ENCODE measurements around the gene AZI2. TPM values are rescaled to one million over a fixed set of nuclear protein-coding genes. Genes with fewer than 3 reads are reported as not detected.

AZI2 gene
- total RNA-seq, 1 donor from 2014 or later: 54.4 TPM

DNA sequence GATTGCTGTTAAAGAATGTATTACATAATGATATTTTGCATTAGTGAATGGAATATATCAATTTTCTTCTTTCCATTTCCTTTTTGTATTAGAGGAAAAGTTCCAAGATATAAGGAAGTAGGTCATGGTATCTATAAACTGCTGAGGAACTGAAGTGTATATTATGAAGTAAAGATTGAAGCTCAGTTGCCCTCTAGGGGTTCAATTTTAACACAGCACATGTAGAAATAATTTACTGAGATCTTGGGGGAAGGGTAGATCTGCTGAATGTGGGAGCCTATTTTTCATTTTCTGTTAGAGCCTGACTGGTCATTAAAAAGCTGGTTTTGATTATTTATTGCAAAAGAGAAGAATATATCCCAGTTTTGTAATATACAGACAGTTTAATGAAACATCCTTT is 62.0 kb downstream of the AZI2 start:
- Mint-ChIP-seq H3K36me3 (ENCODE audit: unreplicated experiment) (no peaks in the 10 kb centered on the region), H3K9me3 (ENCODE audit: unreplicated experiment) (no peaks in the 10 kb centered on the region), H3K27ac (ENCODE audit: unreplicated experiment) (no peak overlapping the region), H3K27me3 (ENCODE audit: unreplicated experiment) (peaks cover 1% of the 10 kb centered on the region), H3K4me1 (ENCODE audit: low read depth, unreplicated experiment) (no peaks in the 10 kb centered on the region), H3K4me3 (ENCODE audit: unreplicated experiment) (no peak overlapping the region)
- TF ChIP-seq, protein P1, sequence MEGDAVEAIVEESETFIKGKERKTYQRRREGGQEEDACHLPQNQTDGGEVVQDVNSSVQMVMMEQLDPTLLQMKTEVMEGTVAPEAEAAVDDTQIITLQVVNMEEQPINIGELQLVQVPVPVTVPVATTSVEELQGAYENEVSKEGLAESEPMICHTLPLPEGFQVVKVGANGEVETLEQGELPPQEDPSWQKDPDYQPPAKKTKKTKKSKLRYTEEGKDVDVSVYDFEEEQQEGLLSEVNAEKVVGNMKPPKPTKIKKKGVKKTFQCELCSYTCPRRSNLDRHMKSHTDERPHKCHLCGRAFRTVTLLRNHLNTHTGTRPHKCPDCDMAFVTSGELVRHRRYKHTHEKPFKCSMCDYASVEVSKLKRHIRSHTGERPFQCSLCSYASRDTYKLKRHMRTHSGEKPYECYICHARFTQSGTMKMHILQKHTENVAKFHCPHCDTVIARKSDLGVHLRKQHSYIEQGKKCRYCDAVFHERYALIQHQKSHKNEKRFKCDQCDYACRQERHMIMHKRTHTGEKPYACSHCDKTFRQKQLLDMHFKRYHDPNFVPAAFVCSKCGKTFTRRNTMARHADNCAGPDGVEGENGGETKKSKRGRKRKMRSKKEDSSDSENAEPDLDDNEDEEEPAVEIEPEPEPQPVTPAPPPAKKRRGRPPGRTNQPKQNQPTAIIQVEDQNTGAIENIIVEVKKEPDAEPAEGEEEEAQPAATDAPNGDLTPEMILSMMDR (IDR thresholded peaks at IDR 0.05; ENCODE audit: partially characterized antibody, unreplicated experiment): peak; percentile 48
- no peak for DNase-seq

DNA sequence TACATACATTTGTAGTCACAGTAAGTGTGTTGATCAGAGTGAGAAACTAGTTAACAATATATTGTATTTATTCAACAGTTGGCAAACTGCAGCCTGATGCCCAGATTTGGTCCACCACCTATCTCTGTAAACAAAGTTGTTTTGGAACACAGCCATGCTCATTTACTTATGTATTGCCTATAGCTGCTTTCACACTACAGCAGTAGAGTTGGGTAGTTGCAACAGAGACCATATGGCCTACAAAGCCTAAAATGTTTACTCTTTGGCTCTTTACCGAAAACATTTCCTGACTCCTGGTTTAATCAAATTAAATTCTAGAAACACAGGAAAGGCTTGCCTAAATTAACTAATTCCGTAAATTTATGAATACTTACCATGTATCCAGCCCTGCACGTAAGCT is 67.8 kb downstream of the AZI2 start:
- Mint-ChIP-seq H3K27ac (ENCODE audit: unreplicated experiment) (no peak overlapping the region), H3K36me3 (ENCODE audit: unreplicated experiment) (no peaks in the 10 kb centered on the region), H3K4me1 (ENCODE audit: low read depth, unreplicated experiment) (no peaks in the 10 kb centered on the region), H3K4me3 (ENCODE audit: unreplicated experiment) (no peak overlapping the region), H3K9me3 (ENCODE audit: unreplicated experiment) (no peaks in the 10 kb centered on the region), H3K27me3 (ENCODE audit: unreplicated experiment) (no peaks in the 10 kb centered on the region)
- TF ChIP-seq, protein P1 (IDR thresholded peaks at IDR 0.05; ENCODE audit: partially characterized antibody, unreplicated experiment): no peak
- no peak for DNase-seq

DNA sequence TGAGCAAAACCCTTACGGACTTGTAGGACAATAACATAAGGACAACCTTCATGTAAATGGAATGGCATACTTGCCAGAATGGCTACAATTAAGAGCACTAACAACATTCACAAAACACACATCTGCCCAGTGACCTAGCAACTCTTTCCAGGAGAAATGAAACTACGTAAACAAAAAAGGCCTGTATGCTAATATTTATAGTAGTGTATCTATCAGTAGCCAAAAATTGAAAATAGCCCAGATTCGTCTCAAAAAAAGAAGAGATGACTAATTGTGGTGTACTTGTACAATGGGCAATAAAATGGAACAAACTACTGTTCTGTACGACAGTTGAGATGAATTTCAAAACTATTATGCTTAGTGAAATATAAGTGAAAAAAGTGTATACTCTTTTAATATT is 68.9 kb downstream of the AZI2 start:
- Mint-ChIP-seq H3K4me3 (ENCODE audit: unreplicated experiment) (no peak overlapping the region), H3K9me3 (ENCODE audit: unreplicated experiment) (no peaks in the 10 kb centered on the region), H3K36me3 (ENCODE audit: unreplicated experiment) (peaks cover 2% of the 10 kb centered on the region), H3K27me3 (ENCODE audit: unreplicated experiment) (no peaks in the 10 kb centered on the region), H3K4me1 (ENCODE audit: low read depth, unreplicated experiment) (no peaks in the 10 kb centered on the region), H3K27ac (ENCODE audit: unreplicated experiment) (no peak overlapping the region)
- no peak for DNase-seq
- TF ChIP-seq, protein P1 (IDR thresholded peaks at IDR 0.05; ENCODE audit: partially characterized antibody, unreplicated experiment): no peak

DNA sequence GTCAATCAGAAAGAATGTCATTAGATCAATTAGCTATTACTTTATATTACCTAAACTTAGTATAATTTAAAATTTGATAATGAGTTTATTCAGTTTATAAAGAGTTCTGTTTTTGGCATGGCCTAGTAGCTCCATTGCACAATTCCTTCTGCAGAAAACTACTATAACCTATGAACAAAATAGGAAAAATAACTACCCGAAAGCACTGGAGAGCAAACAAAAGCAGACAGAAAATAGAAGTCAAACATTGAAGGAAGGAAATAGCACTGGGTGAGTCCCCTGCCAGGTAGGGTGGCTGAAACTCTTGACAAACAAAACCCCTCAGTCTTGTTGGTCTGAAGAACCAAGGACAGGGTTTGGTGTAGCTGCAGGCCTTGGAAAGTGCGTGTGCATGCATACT is 69.7 kb downstream of the AZI2 start:
- Mint-ChIP-seq H3K9me3 (ENCODE audit: unreplicated experiment) (no peaks in the 10 kb centered on the region), H3K27me3 (ENCODE audit: unreplicated experiment) (no peaks in the 10 kb centered on the region), H3K4me3 (ENCODE audit: unreplicated experiment) (no peak overlapping the region), H3K36me3 (ENCODE audit: unreplicated experiment) (peaks cover 8% of the 10 kb centered on the region), H3K4me1 (ENCODE audit: low read depth, unreplicated experiment) (no peaks in the 10 kb centered on the region), H3K27ac (ENCODE audit: unreplicated experiment) (no peak overlapping the region)
- DNase-seq: no peak
- TF ChIP-seq, protein P1 (IDR thresholded peaks at IDR 0.05; ENCODE audit: partially characterized antibody, unreplicated experiment): no peak

DNA sequence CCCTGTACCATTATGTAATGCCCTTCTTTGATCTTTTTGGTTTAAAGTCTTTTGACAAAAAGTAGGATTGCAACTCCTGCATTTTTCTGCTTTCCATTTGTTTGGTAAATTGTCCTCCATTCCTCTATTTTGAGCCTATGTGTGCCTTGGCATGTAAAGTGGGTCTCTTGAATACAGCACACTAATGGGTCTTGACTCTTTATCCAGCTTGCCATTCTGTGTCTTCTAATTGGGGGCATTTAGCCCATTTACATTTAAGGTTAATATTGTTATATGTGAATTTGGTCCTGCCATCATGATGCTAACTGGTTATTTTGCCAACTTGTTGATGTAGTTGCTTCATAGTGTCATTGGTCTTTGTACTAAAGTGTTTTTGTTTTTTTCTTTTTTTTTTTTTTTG is 74.8 kb downstream of the AZI2 start:
- Mint-ChIP-seq H3K9me3 (ENCODE audit: unreplicated experiment) (peaks cover 8% of the 10 kb centered on the region), H3K4me1 (ENCODE audit: low read depth, unreplicated experiment) (no peaks in the 10 kb centered on the region), H3K36me3 (ENCODE audit: unreplicated experiment) (peaks cover 28% of the 10 kb centered on the region), H3K27ac (ENCODE audit: unreplicated experiment) (no peak overlapping the region), H3K27me3 (ENCODE audit: unreplicated experiment) (no peaks in the 10 kb centered on the region), H3K4me3 (ENCODE audit: unreplicated experiment) (no peak overlapping the region)
- TF ChIP-seq, protein P1 (IDR thresholded peaks at IDR 0.05; ENCODE audit: partially characterized antibody, unreplicated experiment): no peak
- no peak for DNase-seq

Other genes with a start within 250 kb of the AZI2 start
- 9.8 TPM for gene CMC1, start 107.2 kb downstream of the AZI2 start, total RNA-seq (ENCODE audit: unreplicated experiment)
- 0.49 TPM for gene ZCWPW2, start 103 bp downstream of the AZI2 start, total RNA-seq (ENCODE audit: unreplicated experiment)